Panc1 (cell line): Measurements from ENCODE around the gene ZNF469. TPM values are rescaled to one million over a fixed set of nuclear protein-coding genes. Genes with fewer than 3 reads are reported as not detected.

Experiments
- ATAC-seq: fragments of 200-7000 bp; cut with Tn5 transposase; 2 replicates; pipeline ENCODE4 v1.9.1; 2020; ENCODE audit warnings: mild to moderate bottlenecking, moderate library complexity
- BruUV-seq: library from RNA; stranded (reverse); fragments of 400-500 nt; replicated peaks from 2 replicates; lab custom pipeline; 2021; lab: Mats Ljungman, UMichigan
- CTCF ChIA-PET: fragments of 300-600 bp; sonication (Branson Sonifier 250); formaldehyde crosslinking; loops from one replicate; lab custom pipeline; 2022; ENCODE audit warnings: antibody characterized with exemption; lab: Charles Lee
- POLR2A ChIA-PET: fragments of 300-600 bp; sonication (Branson Sonifier 250); formaldehyde crosslinking; loops from one replicate; lab custom pipeline; 2022; ENCODE audit warnings: antibody characterized with exemption; lab: Charles Lee
- DNase-seq: peaks from one replicate; pipeline ENCODE4 v3.0.0-alpha.2; 2010; ENCODE audit warnings: low read depth, low spot score
- H3K27ac ChIP-seq: 2 replicates; pipeline ENCODE4 v1.5.1; 2011; ENCODE audit warnings: mild to moderate bottlenecking, low read length, inconsistent platforms
- H3K27me3 ChIP-seq: fragments of 200-500 bp; sonication (Bioruptor generic); 2 replicates; pipeline ENCODE4 v1.6.0; 2014; ENCODE audit warnings: low read length, inconsistent platforms; ENCODE audit not compliant: control insufficient read depth, insufficient read depth
- H3K36me3 ChIP-seq: fragments of 200-500 bp; sonication (Bioruptor generic); 2 replicates; pipeline ENCODE4 v1.5.1; 2014; ENCODE audit warnings: inconsistent platforms, mild to moderate bottlenecking, low read length, moderate library complexity; ENCODE audit not compliant: control insufficient read depth, insufficient read depth
- H3K4me1 ChIP-seq: 2 replicates; pipeline ENCODE4 v1.5.1; 2011; ENCODE audit warnings: inconsistent platforms, mild to moderate bottlenecking, low read length, moderate library complexity; ENCODE audit not compliant: control insufficient read depth, insufficient read depth
- H3K4me3 ChIP-seq, 2 experiments: 2 replicates each; pipeline ENCODE4 v1.5.1; 2011 to 2012; ENCODE audit warnings: low read depth in 2 of 2, low read length in 2 of 2, mild to moderate bottlenecking in 2 of 2, inconsistent platforms in 1 of 2, moderate library complexity in 1 of 2
- H3K9me3 ChIP-seq: fragments of 200-500 bp; sonication (Bioruptor generic); 2 replicates; pipeline ENCODE4 v1.5.1; 2014; ENCODE audit warnings: low read depth, mild to moderate bottlenecking, inconsistent platforms, low read length, moderate library complexity; ENCODE audit not compliant: control insufficient read depth, insufficient read depth
- CTCF ChIP-seq: fragments of 450-650 bp; IDR thresholded peaks from 2 replicates; pipeline ENCODE4 v1.5.1; 2017; ENCODE audit warnings: mild to moderate bottlenecking
- POLR2AphosphoS5 ChIP-seq: IDR thresholded peaks from 2 replicates; pipeline ENCODE4 v1.6.1; 2012; ENCODE audit warnings: mild to moderate bottlenecking, low read depth, low read length, moderate library complexity
- REST ChIP-seq, 2 experiments: IDR thresholded peaks; 2 replicates each; pipeline ENCODE4 v1.6.1; 2011 to 2012; ENCODE audit warnings: low read depth in 2 of 2, control low read depth in 1 of 2, low read length in 1 of 2, mild to moderate bottlenecking in 1 of 2, moderate library complexity in 1 of 2; ENCODE audit not compliant: insufficient read depth in 1 of 2
- SIN3A ChIP-seq: IDR thresholded peaks from 2 replicates; pipeline ENCODE4 v1.6.1; 2012; ENCODE audit warnings: low read depth, mild to moderate bottlenecking, low read length, moderate library complexity, borderline replicate concordance; ENCODE audit not compliant: insufficient read depth
- TCF7L2 ChIP-seq: IDR thresholded peaks from 2 replicates; pipeline ENCODE4 v1.6.1; 2011; ENCODE audit warnings: mild to moderate bottlenecking, low read depth, low read length, inconsistent platforms
- in situ Hi-C: cut with HindIII; loops from 2 replicates; pipeline ENCODE4 v1.10.0; 2016; ENCODE audit warnings: low sequenced_read_pairs, low pct_unique_long_range_greater_than_20kb
- intact Hi-C: fragments of 100-400 bp; cut with micrococcal nuclease; formaldehyde crosslinking; loops from one replicate; pipeline ENCODE4 v1.10.0; 2022; ENCODE audit not compliant: unreplicated experiment
- total RNA-seq: library from RNA; stranded (reverse); gene quantifications from one replicate; pipeline ENCODE4 v1.2.1, GENCODE V29; 2021; ENCODE audit not compliant: unreplicated experiment

Gene ZNF469
- total RNA-seq, 1 experiment from 2014 or later, result 1.3 TPM

GRCh38 chr16:88392111-88392510 is 9.4 kb downstream of the ZNF469 start:
- no peaks in the 10 kb centered on the region for H3K36me3 ChIP-seq
- no TSS peak for BruUV-seq
- ChIA-PET CTCF (no interaction called here), POLR2A (no interaction called here)
- no peak overlapping the region for H3K4me3 ChIP-seq
- no peaks in the 10 kb centered on the region for H3K27me3 ChIP-seq
- peaks cover 11% of the 10 kb centered on the region for H3K4me1 ChIP-seq
- ATAC-seq, result no peak
- TF ChIP-seq REST (IDR thresholded peaks at IDR 0.05; ENCODE audit: insufficient read depth in 1 of 2, low read depth in 2 of 2, low read length in 1 of 2) (no peak), SIN3A (no peak), POLR2AphosphoS5 (no peak), TCF7L2 (no peak), CTCF (no peak)
- in situ Hi-C loops, result no loop called here
- intact Hi-C loops, result no loop called here
- H3K27ac ChIP-seq, result no peak overlapping the region
- H3K9me3 ChIP-seq, result no peaks in the 10 kb centered on the region
- no peak for DNase-seq

- H3K4me1 ChIP-seq, result peaks cover 10% of the 10 kb centered on the region
- BruUV-seq, result no TSS peak
- ChIA-PET CTCF (no interaction called here), POLR2A (no interaction called here)
- TF ChIP-seq TCF7L2, result no peak
- TF ChIP-seq CTCF, result no peak
- TF ChIP-seq REST (IDR thresholded peaks at IDR 0.05; ENCODE audit: insufficient read depth in 1 of 2, low read depth in 2 of 2, low read length in 1 of 2), result no peak
- TF ChIP-seq SIN3A, result no peak
- TF ChIP-seq POLR2AphosphoS5, result no peak
- H3K36me3 ChIP-seq, result no peaks in the 10 kb centered on the region
- H3K27me3 ChIP-seq, result no peaks in the 10 kb centered on the region
- DNase-seq (no peak), ATAC-seq (no peak)
- intact Hi-C loops (no loop called here), in situ Hi-C loops (no loop called here)
- H3K9me3 ChIP-seq, result no peaks in the 10 kb centered on the region
- H3K4me3 ChIP-seq, result no peak overlapping the region
- H3K27ac ChIP-seq, result no peak overlapping the region
Observed at GRCh38 chr16:88392616-88393015, 9.9 kb downstream of the ZNF469 start.
